Breast epithelium (tissue), 4 donors: ENCODE data around the gene CACNB2. TPM values are rescaled to one million over a fixed set of nuclear protein-coding genes. Genes with fewer than 3 reads are reported as not detected.

Experiments
- DNase-seq, 2 donors: peaks; one replicate each; pipeline ENCODE4 v3.0.0-alpha.2; 2019; ENCODE audit warnings: low spot score in 2 of 2
- H3K27ac ChIP-seq, 2 donors: fragments of 200-600 bp; sonication (generic) in 1 of 2; one replicate each; pipeline ENCODE4 v1.5.1; 2016 to 2019; ENCODE audit warnings: mild to moderate bottlenecking in 1 of 2
- H3K27me3 ChIP-seq, 2 donors: fragments of 200-600 bp; sonication (generic) in 1 of 2; one replicate each; pipeline versions ENCODE4 v1.5.1 to v1.6.0; 2017 to 2019; ENCODE audit warnings: control low read depth in 1 of 2, mild to moderate bottlenecking in 1 of 2
- H3K36me3 ChIP-seq: fragments of 200-600 bp; one replicate; pipeline ENCODE4 v1.5.1; 2019
- H3K4me1 ChIP-seq, 2 donors: fragments of 200-600 bp; sonication (generic); one replicate each; pipeline ENCODE4 v1.5.1; 2016 to 2019; ENCODE audit warnings: control low read depth in 1 of 2
- H3K4me3 ChIP-seq, 3 donors: fragments of 200-600 bp; sonication (generic); 1 replicate in 2 of 3; 2 replicates in 1 of 3; pipeline ENCODE4 v1.5.1; 2016 to 2019; ENCODE audit warnings: mild to moderate bottlenecking in 3 of 3, moderate library complexity in 2 of 3
- H3K9me3 ChIP-seq, 2 donors: fragments of 200-600 bp; sonication (generic) in 1 of 2; one replicate each; pipeline ENCODE4 v1.5.1; 2016 to 2019; ENCODE audit warnings: control low read depth in 1 of 2
- CTCF ChIP-seq, 3 donors: fragments of 450-650 bp; IDR thresholded peaks; one replicate each; pipeline ENCODE4 v1.5.1; 2016 to 2017; ENCODE audit warnings: antibody characterized with exemption in 3 of 3, mild to moderate bottlenecking in 3 of 3, moderate library complexity in 3 of 3
- POLR2A ChIP-seq: fragments of 450-650 bp; IDR thresholded peaks from one replicate; pipeline ENCODE4 v1.6.1; 2016; ENCODE audit warnings: antibody characterized with exemption, mild to moderate bottlenecking, moderate library complexity
- POLR2AphosphoS5 ChIP-seq, 3 donors: sonication (generic); formaldehyde crosslinking; IDR thresholded peaks; one replicate each; pipeline ENCODE4 v1.6.1; 2017; ENCODE audit warnings: antibody characterized with exemption in 3 of 3
- intact Hi-C: fragments of 100-400 bp; cut with DNase I; formaldehyde crosslinking; loops from one replicate; pipeline ENCODE4 v1.15.1; 2023; ENCODE audit warnings: low total_unique reads
- total RNA-seq, 3 donors: library from RNA; depleted of rRNA; stranded (reverse); fragments of >200 nt; gene quantifications; one replicate each; pipeline ENCODE4 v1.1.0, GENCODE V29; 2016

Gene CACNB2
- total RNA-seq, 3 donors from 2014 or later = 0.48 to 8.9 (median 7.5) TPM

GRCh38 chr10:18532881-18533535, 392.8 kb downstream of the CACNB2 start:
- H3K27ac ChIP-seq = no peak overlapping the region
- H3K4me3 ChIP-seq = no peak overlapping the region
- no peaks in the 10 kb centered on the region for H3K9me3 ChIP-seq
- H3K27me3 ChIP-seq = no peaks in the 10 kb centered on the region
- H3K4me1 ChIP-seq = no peaks in the 10 kb centered on the region
- intact Hi-C loops = no loop called here
- H3K36me3 ChIP-seq = no peaks in the 10 kb centered on the region
- no peak for DNase-seq
- TF ChIP-seq CTCF (IDR thresholded peaks at IDR 0.05) (no peak), POLR2AphosphoS5 (IDR thresholded peaks at IDR 0.05) (no peak), POLR2A (no peak)

- H3K27ac ChIP-seq = no peak overlapping the region
- H3K9me3 ChIP-seq = no peaks in the 10 kb centered on the region
- H3K36me3 ChIP-seq = no peaks in the 10 kb centered on the region
- TF ChIP-seq POLR2AphosphoS5 (IDR thresholded peaks at IDR 0.05) = no peak
- TF ChIP-seq CTCF (IDR thresholded peaks at IDR 0.05) = no peak
- TF ChIP-seq POLR2A = no peak
- H3K27me3 ChIP-seq = no peaks in the 10 kb centered on the region
- intact Hi-C loops = no loop called here
- no peak for DNase-seq
- H3K4me1 ChIP-seq = no peaks in the 10 kb centered on the region
- no peak overlapping the region for H3K4me3 ChIP-seq
Measured at GRCh38 chr10:18533896-18534295, 393.7 kb downstream of the CACNB2 start.

GRCh38 chr10:18539335-18539734, 399.1 kb downstream of the CACNB2 start:
- intact Hi-C loops = no loop called here
- Histone ChIP-seq H3K27me3 (no peaks in the 10 kb centered on the region), H3K36me3 (no peaks in the 10 kb centered on the region), H3K4me3 (no peak overlapping the region), H3K27ac (no peak overlapping the region), H3K9me3 (no peaks in the 10 kb centered on the region), H3K4me1 (no peaks in the 10 kb centered on the region)
- TF ChIP-seq CTCF (IDR thresholded peaks at IDR 0.05) (no peak), POLR2A (no peak), POLR2AphosphoS5 (IDR thresholded peaks at IDR 0.05) (no peak)
- DNase-seq = no peak

GRCh38 chr10:18540195-18540594, 400.0 kb downstream of the CACNB2 start:
- Histone ChIP-seq H3K9me3 (no peaks in the 10 kb centered on the region), H3K4me1 (no peaks in the 10 kb centered on the region), H3K36me3 (no peaks in the 10 kb centered on the region), H3K27ac (no peak overlapping the region), H3K27me3 (no peaks in the 10 kb centered on the region), H3K4me3 (no peak overlapping the region)
- intact Hi-C loops = no loop called here
- TF ChIP-seq POLR2A = no peak
- TF ChIP-seq CTCF (IDR thresholded peaks at IDR 0.05) = no peak
- no peak for TF ChIP-seq POLR2AphosphoS5 (IDR thresholded peaks at IDR 0.05)
- DNase-seq = no peak

GRCh38 chr10:18542832-18543231, 402.6 kb downstream of the CACNB2 start:
- no peaks in the 10 kb centered on the region for H3K9me3 ChIP-seq
- H3K27me3 ChIP-seq = no peaks in the 10 kb centered on the region
- no peak for TF ChIP-seq POLR2A
- TF ChIP-seq POLR2AphosphoS5 (IDR thresholded peaks at IDR 0.05) = no peak
- no peak for TF ChIP-seq CTCF (IDR thresholded peaks at IDR 0.05)
- no peaks in the 10 kb centered on the region for H3K36me3 ChIP-seq
- DNase-seq = no peak
- H3K27ac ChIP-seq = no peak overlapping the region
- intact Hi-C loops = no loop called here
- H3K4me1 ChIP-seq = no peaks in the 10 kb centered on the region
- no peak overlapping the region for H3K4me3 ChIP-seq
